Calu3 (cell line): ENCODE measurements around the gene SYT13. TPM values are rescaled to one million over a fixed set of nuclear protein-coding genes. Genes with fewer than 3 reads are reported as not detected.
A peak's percentile ranks its signal among the peaks of the same experiment; 100 is the strongest.

Experiments
- BruUV-seq: library from RNA; stranded (reverse); fragments of 400-500 nt; replicated peaks from 2 replicates; lab custom pipeline; 2021; lab: Mats Ljungman, UMichigan
- CTCF ChIA-PET: fragments of 300-600 bp; sonication (Branson Sonifier 250); formaldehyde crosslinking; loops from one replicate; lab custom pipeline; 2022; ENCODE audit warnings: antibody characterized with exemption; lab: Charles Lee
- DNase-seq: peaks from one replicate; pipeline ENCODE4 v3.0.0; 2022
- H3K27ac Mint-ChIP-seq: one replicate; pipeline ENCODE4 v1.8.0; 2022; ENCODE audit warnings: mixed read lengths; ENCODE audit not compliant: unreplicated experiment
- H3K27me3 Mint-ChIP-seq: one replicate; pipeline ENCODE4 v1.8.0; 2022; ENCODE audit warnings: mixed read lengths; ENCODE audit not compliant: unreplicated experiment
- H3K36me3 Mint-ChIP-seq: one replicate; pipeline ENCODE4 v1.8.0; 2022; ENCODE audit warnings: mild to moderate bottlenecking, moderate library complexity, mixed read lengths; ENCODE audit not compliant: insufficient read depth, unreplicated experiment
- H3K4me1 Mint-ChIP-seq: one replicate; pipeline ENCODE4 v1.8.0; 2022; ENCODE audit warnings: mild to moderate bottlenecking, low read depth, mixed read lengths; ENCODE audit not compliant: unreplicated experiment
- H3K4me3 Mint-ChIP-seq: one replicate; pipeline ENCODE4 v1.8.0; 2022; ENCODE audit warnings: mild to moderate bottlenecking, low read depth, moderate library complexity, mixed read lengths; ENCODE audit not compliant: unreplicated experiment
- H3K9me3 Mint-ChIP-seq: one replicate; pipeline ENCODE4 v1.8.0; 2022; ENCODE audit warnings: low read depth, mixed read lengths; ENCODE audit not compliant: unreplicated experiment
- intact Hi-C: fragments of 100-400 bp; cut with micrococcal nuclease; formaldehyde crosslinking; loops from one replicate; pipeline ENCODE4 v1.10.0; 2022; ENCODE audit not compliant: unreplicated experiment
- total RNA-seq: library from RNA; stranded (reverse); gene quantifications from 2 replicates; pipeline ENCODE4 v1.2.3, GENCODE V29; 2022
- TF ChIP-seq, protein P1 (sequence below): fragments of 200-600 bp; IDR thresholded peaks from one replicate; pipeline ENCODE4 v1.8.0; 2022; ENCODE audit warnings: antibody characterized with exemption; ENCODE audit not compliant: unreplicated experiment

SYT13 gene
- total RNA-seq, 1 experiment from 2014 or later: 36.8 TPM

- Mint-ChIP-seq H3K9me3 (no peaks in the 10 kb centered on the region), H3K27me3 (no peaks in the 10 kb centered on the region), H3K27ac (peak overlapping the region; percentile 1), H3K4me3 (no peak overlapping the region), H3K36me3 (peaks cover 4% of the 10 kb centered on the region), H3K4me1 (peaks cover 59% of the 10 kb centered on the region)
- CTCF ChIA-PET: no interaction called here
- no TSS peak for BruUV-seq
- TF ChIP-seq, protein P1, sequence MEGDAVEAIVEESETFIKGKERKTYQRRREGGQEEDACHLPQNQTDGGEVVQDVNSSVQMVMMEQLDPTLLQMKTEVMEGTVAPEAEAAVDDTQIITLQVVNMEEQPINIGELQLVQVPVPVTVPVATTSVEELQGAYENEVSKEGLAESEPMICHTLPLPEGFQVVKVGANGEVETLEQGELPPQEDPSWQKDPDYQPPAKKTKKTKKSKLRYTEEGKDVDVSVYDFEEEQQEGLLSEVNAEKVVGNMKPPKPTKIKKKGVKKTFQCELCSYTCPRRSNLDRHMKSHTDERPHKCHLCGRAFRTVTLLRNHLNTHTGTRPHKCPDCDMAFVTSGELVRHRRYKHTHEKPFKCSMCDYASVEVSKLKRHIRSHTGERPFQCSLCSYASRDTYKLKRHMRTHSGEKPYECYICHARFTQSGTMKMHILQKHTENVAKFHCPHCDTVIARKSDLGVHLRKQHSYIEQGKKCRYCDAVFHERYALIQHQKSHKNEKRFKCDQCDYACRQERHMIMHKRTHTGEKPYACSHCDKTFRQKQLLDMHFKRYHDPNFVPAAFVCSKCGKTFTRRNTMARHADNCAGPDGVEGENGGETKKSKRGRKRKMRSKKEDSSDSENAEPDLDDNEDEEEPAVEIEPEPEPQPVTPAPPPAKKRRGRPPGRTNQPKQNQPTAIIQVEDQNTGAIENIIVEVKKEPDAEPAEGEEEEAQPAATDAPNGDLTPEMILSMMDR: no peak
- intact Hi-C loops: no loop called here
- no peak for DNase-seq
Measured at GRCh38 chr11:45274206-45274605, 11.9 kb downstream of the SYT13 start.

DNA sequence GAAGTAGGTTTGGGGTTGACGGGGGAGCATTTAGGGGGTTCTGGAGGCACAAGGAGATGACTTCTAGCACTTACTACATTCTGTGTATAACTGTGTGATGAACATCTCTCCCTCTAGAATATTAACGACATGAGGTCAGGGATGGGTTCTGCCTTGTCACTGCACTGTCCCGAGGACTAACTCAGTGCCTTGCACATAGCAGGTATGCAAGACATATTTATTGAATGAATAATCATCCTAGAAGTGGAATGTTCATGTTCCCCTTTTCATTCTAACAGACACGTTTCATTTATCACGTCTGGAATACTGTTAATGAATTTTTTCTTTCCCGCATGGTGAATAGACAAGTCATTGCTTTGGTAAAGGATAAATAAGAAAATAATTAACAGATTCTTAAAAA is 12.6 kb downstream of the SYT13 start:
- no peak overlapping the region for H3K27ac Mint-ChIP-seq
- peaks cover 66% of the 10 kb centered on the region for H3K4me1 Mint-ChIP-seq
- H3K4me3 Mint-ChIP-seq: peak overlapping the region; percentile 23
- TF ChIP-seq, protein P1: no peak
- intact Hi-C loops: loop anchor here (1.0 kb wide), 1 partner anchor 19 kb away; no protein-coding TSS in a partner anchor
- H3K9me3 Mint-ChIP-seq: no peaks in the 10 kb centered on the region
- DNase-seq: no peak
- CTCF ChIA-PET: interaction anchor here (0.7 to 1.2 kb wide), 3 partner anchors 8 to 21 kb away, joined by 3 to 6 read pairs (median 5); partner anchors contain the start of gene SYT13
- H3K27me3 Mint-ChIP-seq: no peaks in the 10 kb centered on the region
- H3K36me3 Mint-ChIP-seq: peaks cover 4% of the 10 kb centered on the region
- no TSS peak for BruUV-seq

DNA sequence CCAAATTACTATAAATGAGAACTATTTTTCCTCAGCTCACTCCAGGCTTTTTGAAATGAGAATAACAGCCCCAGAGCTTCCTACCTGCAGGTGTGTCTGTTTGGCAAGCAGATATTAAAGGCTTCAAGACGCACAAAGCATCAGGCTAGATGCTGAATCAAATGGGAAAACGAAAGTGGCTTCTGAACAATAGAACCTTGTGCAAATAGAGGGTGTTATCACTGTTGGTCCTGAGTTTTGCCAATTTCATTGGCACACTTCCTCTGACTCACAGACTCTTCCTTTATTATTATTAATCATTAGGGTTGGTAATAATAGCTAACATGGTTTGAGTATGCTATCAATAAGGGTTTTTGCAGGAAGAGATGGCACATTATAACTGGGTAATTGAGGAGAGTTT is 13.4 kb downstream of the SYT13 start:
- Mint-ChIP-seq H3K9me3 (no peaks in the 10 kb centered on the region), H3K4me1 (peaks cover 73% of the 10 kb centered on the region), H3K36me3 (peaks cover 4% of the 10 kb centered on the region), H3K4me3 (peak overlapping the region; percentile 23), H3K27ac (peak overlapping the region; percentile 82), H3K27me3 (no peaks in the 10 kb centered on the region)
- peak; percentile 21 for DNase-seq
- intact Hi-C loops: loop anchor here (1.0 kb wide), 1 partner anchor 20 kb away; no protein-coding TSS in a partner anchor
- CTCF ChIA-PET: interaction anchor here (0.6 to 1.2 kb wide), 4 partner anchors 9 to 32 kb away, joined by 3 to 6 read pairs (median 4); partner anchors contain the start of gene SYT13
- no TSS peak for BruUV-seq
- TF ChIP-seq, protein P1: no peak

DNA sequence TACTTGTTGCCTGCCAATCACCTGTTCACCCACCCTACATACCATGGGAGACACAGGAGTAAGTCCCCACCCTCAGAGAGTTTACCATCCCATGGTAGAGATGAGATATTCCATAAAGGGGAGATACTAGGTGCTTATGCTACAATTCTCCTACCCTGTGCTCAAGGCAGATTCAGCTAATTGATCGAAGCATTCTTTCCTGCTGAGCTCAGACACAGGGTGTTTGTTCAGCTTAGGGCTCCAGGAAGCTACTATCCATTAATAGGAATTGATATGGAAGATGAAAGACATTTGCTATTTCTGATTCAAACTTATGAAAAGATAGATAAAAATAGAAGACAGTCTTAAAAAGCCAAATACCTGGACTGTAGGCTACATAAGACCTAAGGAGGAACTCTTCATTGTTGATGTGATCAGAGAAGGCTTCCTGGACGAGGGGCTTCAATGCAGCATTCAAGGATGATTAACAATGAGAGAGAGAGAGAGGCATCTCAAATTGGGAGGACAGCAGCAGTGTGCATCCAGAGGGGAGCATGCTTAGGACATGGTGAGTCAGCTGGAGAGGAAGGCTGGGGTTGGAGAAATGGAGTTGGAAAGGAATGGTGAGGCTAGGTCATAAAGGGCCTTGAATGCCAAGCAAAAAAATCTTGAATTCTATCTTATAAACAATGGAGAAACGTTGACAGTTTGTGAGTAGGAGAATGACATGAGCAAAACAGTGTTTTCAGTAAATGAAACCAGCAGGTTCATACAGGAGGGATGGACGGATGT is 15.0 kb downstream of the SYT13 start:
- no peaks in the 10 kb centered on the region for H3K9me3 Mint-ChIP-seq
- peak overlapping the region; percentile 85 for H3K27ac Mint-ChIP-seq
- DNase-seq: peak; percentile 30
- TF ChIP-seq, protein P1: no peak
- no peaks in the 10 kb centered on the region for H3K27me3 Mint-ChIP-seq
- peaks cover 4% of the 10 kb centered on the region for H3K36me3 Mint-ChIP-seq
- intact Hi-C loops: loop anchor here (2.0 kb wide), 1 partner anchor 14 kb away; no protein-coding TSS in a partner anchor
- H3K4me1 Mint-ChIP-seq: peaks cover 87% of the 10 kb centered on the region
- CTCF ChIA-PET: interaction anchor here (0.9 to 1.0 kb wide), 2 partner anchors 11 to 19 kb away, joined by 3 read pairs; no protein-coding TSS in a partner anchor
- no TSS peak for BruUV-seq
- H3K4me3 Mint-ChIP-seq: peak overlapping the region; percentile 39
